HEK293 (cell line): ENCODE results near the gene SLAMF6.
"Not testable (repeated sequence)": the region's sequence is repeated elsewhere in the genome, so short reads cannot be mapped to it uniquely, and the experiment has no call there.

Source experiments
- YY1 ChIP-seq: fragments of 450-650 bp; formaldehyde crosslinking; IDR thresholded peaks from 2 replicates; pipeline ENCODE4 v1.5.1; 2018; ENCODE audit warnings: missing biosample characterization, missing genetic modification characterization
- ZBTB1 ChIP-seq: fragments of 450-650 bp; formaldehyde crosslinking; IDR thresholded peaks from 2 replicates; pipeline ENCODE4 v1.5.1; 2016; ENCODE audit warnings: missing biosample characterization, missing genetic modification characterization
- ZNF138 ChIP-seq: fragments of 450-650 bp; formaldehyde crosslinking; IDR thresholded peaks from 2 replicates; pipeline ENCODE4 v1.5.1; 2016; ENCODE audit warnings: missing biosample characterization, missing genetic modification characterization, borderline replicate concordance
- ZNF768 ChIP-seq: fragments of 450-650 bp; formaldehyde crosslinking; IDR thresholded peaks from 2 replicates; pipeline ENCODE4 v1.5.1; 2018; ENCODE audit warnings: missing biosample characterization, mild to moderate bottlenecking, missing genetic modification characterization
- ZNF777 ChIP-seq: fragments of 450-650 bp; formaldehyde crosslinking; IDR thresholded peaks from 2 replicates; pipeline ENCODE4 v1.5.1; 2017; ENCODE audit warnings: missing biosample characterization, missing genetic modification characterization, borderline replicate concordance

DNA sequence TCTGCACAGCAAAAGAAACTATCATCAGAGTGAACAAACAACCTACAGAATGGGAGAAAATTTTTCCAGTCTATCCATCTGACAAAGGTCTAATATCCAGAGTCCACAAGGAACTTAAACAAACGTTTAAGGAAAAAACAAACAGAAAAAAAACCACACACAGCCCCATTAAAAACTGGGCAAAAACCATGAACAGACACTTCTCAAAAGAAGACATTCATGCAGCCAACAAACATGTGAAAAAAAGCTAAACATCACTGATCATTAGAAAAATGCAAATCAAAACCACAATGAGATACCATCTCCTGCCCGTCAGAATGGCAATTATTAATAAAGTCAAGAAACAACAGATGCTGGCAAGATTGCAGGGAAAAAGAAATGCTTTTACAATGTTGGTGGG, 39.7 kb upstream of the SLAMF6 start:
- not testable (repeated sequence) for TF ChIP-seq YY1; ZNF768 (tag by site-specific recombination); ZBTB1 (tag by site-specific recombination); ZNF777 (tag by site-specific recombination); ZNF138 (tag by site-specific recombination)
